NCI-H1048 (cell line): ENCODE data around the gene MFN1.

ENCODE experiments used
- DNase-seq: peaks from one replicate; lab custom pipeline; 2025; lab: John Stamatoyannopoulos, UW

The MFN1 gene

GRCh38 chr3:179432021-179432420, 84.5 kb downstream of the MFN1 start:
- DNase-seq: no peak

GRCh38 chr3:179432451-179432850, 84.9 kb downstream of the MFN1 start:
- DNase-seq: no peak

GRCh38 chr3:179436517-179436916, 89.0 kb downstream of the MFN1 start:
- DNase-seq: no peak

GRCh38 chr3:179438841-179439240, 91.3 kb downstream of the MFN1 start:
- no peak for DNase-seq
